GM21528 (cell line): ENCODE measurements around the gene SACM1L.

Experiments used
- ATAC-seq: cut with Tn5 transposase; IDR thresholded peaks from one replicate; pipeline ENCODE4 v1.9.1; 2021; ENCODE audit warnings: mild to moderate bottlenecking, moderate library complexity; ENCODE audit not compliant: unreplicated experiment, low FRiP score

SACM1L gene

DNA sequence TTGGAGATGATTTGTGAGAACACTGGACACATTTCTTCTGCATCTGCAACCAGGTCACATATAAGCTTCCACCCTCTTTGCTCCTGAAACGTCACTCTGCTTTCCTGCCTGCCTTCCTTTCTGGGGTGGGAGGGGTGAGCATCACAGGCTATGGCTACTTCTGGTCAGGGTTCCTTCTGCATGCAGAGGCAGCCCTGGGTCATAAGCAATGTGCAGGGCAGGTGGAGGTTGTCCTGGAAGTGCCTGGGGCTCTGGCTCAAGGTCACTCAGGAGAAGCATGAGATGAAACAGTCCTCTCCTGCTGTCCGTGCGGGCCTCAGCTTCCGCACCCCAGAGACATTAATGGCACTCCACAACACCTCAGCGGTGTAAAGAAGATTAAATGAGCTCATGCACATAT, 92.1 kb downstream of the SACM1L start:
- ATAC-seq, result no peak

DNA sequence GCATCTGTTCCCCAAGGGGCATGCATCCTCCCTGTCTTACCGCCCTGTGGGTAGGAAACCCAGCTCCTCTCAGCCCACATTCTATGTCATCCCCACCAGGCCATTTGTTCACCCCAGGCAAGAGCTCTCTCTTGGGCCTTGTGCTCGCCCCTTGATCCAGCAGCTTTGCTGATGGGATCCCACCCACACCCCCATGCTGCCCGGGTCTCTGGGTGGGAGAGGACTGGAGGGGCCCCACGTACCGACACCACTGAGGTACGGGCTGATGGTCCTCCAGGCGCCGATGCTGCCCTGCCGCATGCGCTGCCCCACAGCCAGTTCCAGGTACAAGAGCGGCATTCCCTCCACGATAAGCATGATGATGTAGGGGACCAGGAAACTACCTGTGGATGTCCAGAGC, 92.6 kb downstream of the SACM1L start:
- ATAC-seq, result no peak

GRCh38 chr3:45782381-45782780, 93.2 kb downstream of the SACM1L start:
- no peak for ATAC-seq

- no peak for ATAC-seq
Observed at GRCh38 chr3:45783667-45784066, 94.5 kb downstream of the SACM1L start.

GRCh38 chr3:45785605-45786150, 96.5 kb downstream of the SACM1L start:
- no peak for ATAC-seq

DNA sequence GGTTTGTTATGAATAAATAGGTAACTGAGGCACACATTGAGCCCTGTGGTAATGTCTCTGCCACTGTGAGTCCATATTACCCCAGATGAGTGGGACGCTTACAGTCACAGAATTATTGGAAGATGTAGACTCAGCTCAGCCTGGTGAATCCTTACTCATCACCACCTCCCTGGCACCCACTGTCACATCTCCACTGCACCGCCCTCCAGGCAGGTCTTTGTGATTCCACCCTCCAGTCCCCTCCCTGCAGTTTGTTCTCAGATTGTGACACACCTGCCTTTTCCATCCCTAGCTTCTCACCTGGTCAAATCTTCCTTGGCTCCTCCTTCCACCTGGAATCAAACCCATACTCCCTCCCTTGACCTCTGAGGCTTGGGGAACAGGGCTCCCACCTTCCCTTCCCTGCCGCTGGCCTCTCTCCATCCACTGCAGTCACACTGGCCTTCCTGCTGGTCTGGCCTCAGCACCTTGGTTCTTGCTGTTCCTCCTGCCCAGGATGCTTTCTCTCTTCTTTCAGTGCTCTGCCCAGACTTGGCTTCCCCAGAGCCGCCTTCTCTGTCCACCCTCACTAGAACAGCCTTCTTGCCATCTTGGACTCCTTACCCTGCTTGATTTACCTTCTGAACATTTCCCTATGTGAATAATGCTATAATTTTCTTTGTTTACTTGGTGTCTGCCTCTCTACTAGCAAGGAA, 97.8 kb downstream of the SACM1L start:
- no peak for ATAC-seq

DNA sequence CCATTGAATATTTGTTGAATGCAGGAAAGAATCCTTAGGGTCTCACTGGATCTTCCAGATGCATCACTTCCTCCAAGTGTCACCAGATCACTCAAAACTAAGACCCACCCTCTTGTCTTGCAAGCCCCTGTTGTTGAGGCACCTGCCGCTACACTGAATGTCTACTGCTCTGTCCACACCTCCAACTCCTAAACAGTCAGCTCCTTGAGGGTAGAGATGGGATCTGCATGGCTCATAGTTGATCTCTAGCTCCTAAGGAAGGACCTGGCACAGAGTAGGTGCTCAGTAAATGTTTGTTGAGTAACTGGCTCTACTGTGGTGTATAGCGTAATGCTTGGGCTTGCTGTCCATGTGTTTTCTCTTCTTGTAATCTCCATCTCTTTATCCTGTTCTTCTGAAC, 98.4 kb downstream of the SACM1L start:
- no peak for ATAC-seq

- no peak for ATAC-seq
Observed at GRCh38 chr3:45789235-45789812, 100.1 kb downstream of the SACM1L start.

GRCh38 chr3:45790596-45790995, 101.4 kb downstream of the SACM1L start:
- ATAC-seq, result no peak

GRCh38 chr3:45792036-45792435, 102.8 kb downstream of the SACM1L start:
- ATAC-seq, result no peak

DNA sequence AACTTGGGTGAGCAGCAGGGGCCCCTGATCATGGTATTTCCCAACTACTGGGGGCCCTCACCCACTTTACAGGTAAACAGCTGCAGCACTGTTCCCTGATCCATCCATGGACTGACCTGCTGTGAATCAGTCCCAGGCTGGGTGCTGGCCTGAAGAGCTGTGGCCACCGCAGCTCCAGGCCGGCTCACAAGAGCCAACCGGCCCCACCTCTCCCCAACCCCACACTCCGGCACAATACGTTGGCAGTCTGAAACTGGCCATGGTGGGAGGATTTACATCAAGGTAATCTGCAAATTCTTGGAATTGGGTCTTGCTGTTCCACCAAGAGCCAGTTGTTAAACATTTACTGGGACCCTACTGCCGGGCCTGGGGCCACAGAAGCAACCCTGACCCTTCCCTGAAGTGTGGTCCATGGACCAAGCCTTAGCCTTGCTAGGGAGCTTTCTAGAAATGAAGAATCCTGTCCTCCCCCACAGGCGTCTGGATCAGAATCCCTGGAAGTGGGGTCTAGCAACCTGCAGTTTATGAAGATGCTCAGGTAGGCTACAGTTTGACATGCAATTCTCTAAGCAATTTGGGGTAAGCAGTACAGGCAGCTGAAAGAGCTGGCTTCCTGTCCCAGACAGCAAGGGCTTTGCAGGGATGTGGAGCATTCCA, 103.4 kb downstream of the SACM1L start:
- ATAC-seq, result no peak

- ATAC-seq, result no peak
Observed at GRCh38 chr3:45793482-45794176, 104.4 kb downstream of the SACM1L start.

DNA sequence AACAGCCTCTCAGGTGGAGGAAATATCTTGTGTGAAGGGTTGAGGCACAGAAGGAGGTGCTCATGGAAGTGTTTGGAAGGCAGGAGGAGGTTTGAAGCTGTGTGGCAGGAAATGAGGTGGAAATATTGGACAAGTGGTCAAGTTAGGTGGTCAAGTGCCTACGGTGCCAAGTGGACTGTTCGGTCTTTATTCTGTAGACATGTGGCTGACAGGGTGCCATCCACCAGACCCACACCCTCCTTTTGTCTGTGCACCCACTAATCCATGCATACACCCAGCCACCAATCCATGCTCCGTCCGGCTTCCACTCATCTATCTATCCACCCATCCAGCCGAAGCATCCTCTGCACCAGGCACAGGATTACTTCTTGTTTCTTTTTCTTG, 105.0 kb downstream of the SACM1L start:
- no peak for ATAC-seq

- ATAC-seq, result no peak
Observed at GRCh38 chr3:45794660-45795059, 105.5 kb downstream of the SACM1L start.
